Measurements from ENCODE around the gene PTPN14. TPM values are rescaled to one million over a fixed set of nuclear protein-coding genes. Genes with fewer than 3 reads are reported as not detected.

The PTPN14 gene
- total RNA-seq, 1 experiment from 2014 or later, result 88.4 TPM

- DNase-seq (ENCODE audit: low spot score) (no peak), ATAC-seq (no peak)
- Mint-ChIP-seq H3K4me3 (peak overlapping the region; percentile 10; the same call in 1 of the 2 replicates), H3K27ac (no peak overlapping the region), H3K9me3 (no peaks in the 10 kb centered on the region), H3K4me1 (peaks cover 56% of the 10 kb centered on the region), H3K27me3 (ENCODE audit: low read depth) (no peaks in the 10 kb centered on the region), H3K36me3 (peaks cover 2% of the 10 kb centered on the region; the same call in 1 of the 2 replicates)
- CTCF ChIA-PET, result interaction anchor here (5.3 kb wide), 1 partner anchor 215 kb away, joined by 33 read pairs; no protein-coding TSS in a partner anchor
- POLR2A ChIA-PET, result interaction anchor here (1.2 kb wide), 1 partner anchor 55 kb away, joined by 3 read pairs; the partner anchor contains the start of gene CENPF
- TF ChIP-seq NR2C2 (CRISPR knock-in tag; IDR thresholded peaks at IDR 0.05) (no peak), TCF7 (CRISPR knock-in tag; IDR thresholded peaks at IDR 0.05; ENCODE audit: low read depth) (no peak), MXD4 (CRISPR knock-in tag; IDR thresholded peaks at IDR 0.05; ENCODE audit: borderline replicate concordance) (no peak), SP1 (CRISPR knock-in tag; conservative IDR thresholded peaks at IDR 0.05) (no peak), KAT7 (CRISPR knock-in tag; IDR thresholded peaks at IDR 0.05; ENCODE audit: borderline replicate concordance) (no peak), TEAD4 (CRISPR knock-in tag; IDR thresholded peaks at IDR 0.05) (no peak)
- TF ChIP-seq, protein P1, sequence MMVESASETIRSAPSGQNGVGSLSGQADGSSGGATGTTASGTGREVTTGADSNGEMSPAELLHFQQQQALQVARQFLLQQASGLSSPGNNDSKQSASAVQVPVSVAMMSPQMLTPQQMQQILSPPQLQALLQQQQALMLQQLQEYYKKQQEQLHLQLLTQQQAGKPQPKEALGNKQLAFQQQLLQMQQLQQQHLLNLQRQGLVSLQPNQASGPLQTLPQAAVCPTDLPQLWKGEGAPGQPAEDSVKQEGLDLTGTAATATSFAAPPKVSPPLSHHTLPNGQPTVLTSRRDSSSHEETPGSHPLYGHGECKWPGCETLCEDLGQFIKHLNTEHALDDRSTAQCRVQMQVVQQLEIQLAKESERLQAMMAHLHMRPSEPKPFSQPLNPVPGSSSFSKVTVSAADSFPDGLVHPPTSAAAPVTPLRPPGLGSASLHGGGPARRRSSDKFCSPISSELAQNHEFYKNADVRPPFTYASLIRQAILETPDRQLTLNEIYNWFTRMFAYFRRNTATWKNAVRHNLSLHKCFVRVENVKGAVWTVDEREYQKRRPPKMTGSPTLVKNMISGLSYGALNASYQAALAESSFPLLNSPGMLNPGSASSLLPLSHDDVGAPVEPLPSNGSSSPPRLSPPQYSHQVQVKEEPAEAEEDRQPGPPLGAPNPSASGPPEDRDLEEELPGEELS (CRISPR knock-in tag; IDR thresholded peaks at IDR 0.05), result no peak
- TF ChIP-seq, protein P2, sequence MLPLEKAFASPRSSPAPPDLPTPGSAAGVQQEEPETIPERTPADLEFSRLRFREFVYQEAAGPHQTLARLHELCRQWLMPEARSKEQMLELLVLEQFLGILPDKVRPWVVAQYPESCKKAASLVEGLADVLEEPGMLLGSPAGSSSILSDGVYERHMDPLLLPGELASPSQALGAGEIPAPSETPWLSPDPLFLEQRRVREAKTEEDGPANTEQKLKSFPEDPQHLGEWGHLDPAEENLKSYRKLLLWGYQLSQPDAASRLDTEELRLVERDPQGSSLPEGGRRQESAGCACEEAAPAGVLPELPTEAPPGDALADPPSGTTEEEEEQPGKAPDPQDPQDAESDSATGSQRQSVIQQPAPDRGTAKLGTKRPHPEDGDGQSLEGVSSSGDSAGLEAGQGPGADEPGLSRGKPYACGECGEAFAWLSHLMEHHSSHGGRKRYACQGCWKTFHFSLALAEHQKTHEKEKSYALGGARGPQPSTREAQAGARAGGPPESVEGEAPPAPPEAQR (CRISPR knock-in tag; IDR thresholded peaks at IDR 0.05), result no peak
These were observed 3.7 kb downstream of the PTPN14 start for GRCh38 chr1:214547747-214548146.

GRCh38 chr1:214546886-214547641, 4.3 kb downstream of the PTPN14 start:
- H3K4me3 Mint-ChIP-seq, result no peak overlapping the region
- TF ChIP-seq ZNF263 (CRISPR knock-in tag; IDR thresholded peaks at IDR 0.05; ENCODE audit: low read depth), result no peak
- peaks cover 57% of the 10 kb centered on the region for H3K4me1 Mint-ChIP-seq
- no peak for DNase-seq (ENCODE audit: low spot score)
- H3K27me3 Mint-ChIP-seq (ENCODE audit: low read depth), result no peaks in the 10 kb centered on the region
- H3K9me3 Mint-ChIP-seq, result no peaks in the 10 kb centered on the region
- ATAC-seq, result no peak
- peak overlapping the region; percentile 35 for H3K27ac Mint-ChIP-seq
- peaks cover 2% of the 10 kb centered on the region; the same call in 1 of the 2 replicates for H3K36me3 Mint-ChIP-seq
- CTCF ChIA-PET, result interaction anchor here (0.7 kb wide), 1 partner anchor 214 kb away, joined by 3 read pairs; no protein-coding TSS in a partner anchor
- POLR2A ChIA-PET, result interaction anchor here (1.2 kb wide), 1 partner anchor 56 kb away, joined by 3 read pairs; the partner anchor contains the start of gene CENPF

GRCh38 chr1:214546084-214546483, 5.3 kb downstream of the PTPN14 start:
- CTCF ChIA-PET, result interaction anchor here (0.7 kb wide), 1 partner anchor 213 kb away, joined by 3 read pairs; no protein-coding TSS in a partner anchor
- H3K9me3 Mint-ChIP-seq, result no peaks in the 10 kb centered on the region
- H3K4me1 Mint-ChIP-seq, result peaks cover 63% of the 10 kb centered on the region
- no peaks in the 10 kb centered on the region for H3K27me3 Mint-ChIP-seq (ENCODE audit: low read depth)
- DNase-seq (ENCODE audit: low spot score) (no peak), ATAC-seq (no peak)
- peaks cover 2% of the 10 kb centered on the region; the same call in 1 of the 2 replicates for H3K36me3 Mint-ChIP-seq
- POLR2A ChIA-PET, result no interaction called here
- H3K27ac Mint-ChIP-seq, result no peak overlapping the region
- H3K4me3 Mint-ChIP-seq, result no peak overlapping the region
- TF ChIP-seq PREB (CRISPR knock-in tag; IDR thresholded peaks at IDR 0.05; ENCODE audit: borderline replicate concordance) (no peak), SP1 (CRISPR knock-in tag; conservative IDR thresholded peaks at IDR 0.05) (no peak), USF1 (CRISPR knock-in tag; IDR thresholded peaks at IDR 0.05) (no peak), ZNF317 (CRISPR knock-in tag; IDR thresholded peaks at IDR 0.05; ENCODE audit: borderline replicate concordance, low read depth) (no peak), HMGA2 (CRISPR knock-in tag; IDR thresholded peaks at IDR 0.05) (no peak), RORB (CRISPR knock-in tag; IDR thresholded peaks at IDR 0.05) (no peak), GABPB1 (CRISPR knock-in tag; IDR thresholded peaks at IDR 0.05) (no peak), SMAD4 (CRISPR knock-in tag; IDR thresholded peaks at IDR 0.05) (no peak)
- TF ChIP-seq, protein P3, sequence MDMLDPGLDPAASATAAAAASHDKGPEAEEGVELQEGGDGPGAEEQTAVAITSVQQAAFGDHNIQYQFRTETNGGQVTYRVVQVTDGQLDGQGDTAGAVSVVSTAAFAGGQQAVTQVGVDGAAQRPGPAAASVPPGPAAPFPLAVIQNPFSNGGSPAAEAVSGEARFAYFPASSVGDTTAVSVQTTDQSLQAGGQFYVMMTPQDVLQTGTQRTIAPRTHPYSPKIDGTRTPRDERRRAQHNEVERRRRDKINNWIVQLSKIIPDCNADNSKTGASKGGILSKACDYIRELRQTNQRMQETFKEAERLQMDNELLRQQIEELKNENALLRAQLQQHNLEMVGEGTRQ (CRISPR knock-in tag; IDR thresholded peaks at IDR 0.05), result no peak
- TF ChIP-seq, protein P4, sequence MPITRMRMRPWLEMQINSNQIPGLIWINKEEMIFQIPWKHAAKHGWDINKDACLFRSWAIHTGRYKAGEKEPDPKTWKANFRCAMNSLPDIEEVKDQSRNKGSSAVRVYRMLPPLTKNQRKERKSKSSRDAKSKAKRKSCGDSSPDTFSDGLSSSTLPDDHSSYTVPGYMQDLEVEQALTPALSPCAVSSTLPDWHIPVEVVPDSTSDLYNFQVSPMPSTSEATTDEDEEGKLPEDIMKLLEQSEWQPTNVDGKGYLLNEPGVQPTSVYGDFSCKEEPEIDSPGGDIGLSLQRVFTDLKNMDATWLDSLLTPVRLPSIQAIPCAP (CRISPR knock-in tag; IDR thresholded peaks at IDR 0.05), result no peak
- TF ChIP-seq, protein P5, sequence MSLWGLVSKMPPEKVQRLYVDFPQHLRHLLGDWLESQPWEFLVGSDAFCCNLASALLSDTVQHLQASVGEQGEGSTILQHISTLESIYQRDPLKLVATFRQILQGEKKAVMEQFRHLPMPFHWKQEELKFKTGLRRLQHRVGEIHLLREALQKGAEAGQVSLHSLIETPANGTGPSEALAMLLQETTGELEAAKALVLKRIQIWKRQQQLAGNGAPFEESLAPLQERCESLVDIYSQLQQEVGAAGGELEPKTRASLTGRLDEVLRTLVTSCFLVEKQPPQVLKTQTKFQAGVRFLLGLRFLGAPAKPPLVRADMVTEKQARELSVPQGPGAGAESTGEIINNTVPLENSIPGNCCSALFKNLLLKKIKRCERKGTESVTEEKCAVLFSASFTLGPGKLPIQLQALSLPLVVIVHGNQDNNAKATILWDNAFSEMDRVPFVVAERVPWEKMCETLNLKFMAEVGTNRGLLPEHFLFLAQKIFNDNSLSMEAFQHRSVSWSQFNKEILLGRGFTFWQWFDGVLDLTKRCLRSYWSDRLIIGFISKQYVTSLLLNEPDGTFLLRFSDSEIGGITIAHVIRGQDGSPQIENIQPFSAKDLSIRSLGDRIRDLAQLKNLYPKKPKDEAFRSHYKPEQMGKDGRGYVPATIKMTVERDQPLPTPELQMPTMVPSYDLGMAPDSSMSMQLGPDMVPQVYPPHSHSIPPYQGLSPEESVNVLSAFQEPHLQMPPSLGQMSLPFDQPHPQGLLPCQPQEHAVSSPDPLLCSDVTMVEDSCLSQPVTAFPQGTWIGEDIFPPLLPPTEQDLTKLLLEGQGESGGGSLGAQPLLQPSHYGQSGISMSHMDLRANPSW (CRISPR knock-in tag; conservative IDR thresholded peaks at IDR 0.05; ENCODE audit: low read depth), result no peak
